SK-N-MC (cell line): ENCODE data around the gene NUBPL.
"Not testable (repeated sequence)": the region's sequence is repeated elsewhere in the genome, so short reads cannot be mapped to it uniquely, and the experiment has no call there.

ENCODE experiments used
- DNase-seq: peaks from one replicate; pipeline ENCODE4 v3.0.0-alpha.2; 2011; ENCODE audit warnings: low read depth, low spot score
- H3K27ac ChIP-seq: fragments of 200-600 bp; sonication (generic); 2 replicates; pipeline ENCODE4 v1.5.1; 2016; ENCODE audit warnings: mixed run types
- H3K36me3 ChIP-seq: fragments of 200-600 bp; sonication (generic); 2 replicates; pipeline ENCODE4 v1.6.1; 2017; ENCODE audit warnings: antibody characterized with exemption, low read length, mixed read lengths; ENCODE audit not compliant: insufficient read depth
- H3K4me3 ChIP-seq: fragments of 200-600 bp; sonication (generic); 2 replicates; pipeline ENCODE4 v1.5.1; 2016
- H3K9ac ChIP-seq: fragments of 200-600 bp; sonication (generic); 2 replicates; pipeline ENCODE4 v1.8.0; 2017; ENCODE audit warnings: mixed run types, mixed read lengths; ENCODE audit not compliant: insufficient read length
- H3K9me3 ChIP-seq: fragments of 200-600 bp; sonication (generic); 2 replicates; pipeline ENCODE4 v1.6.1; 2017; ENCODE audit warnings: low read depth, mild to moderate bottlenecking, antibody characterized with exemption, low read length, moderate library complexity, mixed read lengths
- EZH2 ChIP-seq: fragments of 200-600 bp; sonication (generic); IDR thresholded peaks from one replicate; pipeline ENCODE4 v1.6.1; 2017; ENCODE audit warnings: antibody characterized with exemption
- FOXP2 ChIP-seq: optimal IDR thresholded peaks from 2 replicates; pipeline ENCODE3; 2011; ENCODE audit warnings: mild to moderate bottlenecking, moderate library complexity; ENCODE audit not compliant: insufficient read depth; ENCODE audit errors: extremely low read length, control extremely low read depth
- POLR2AphosphoS5 ChIP-seq: IDR thresholded peaks from 2 replicates; pipeline ENCODE4 v1.6.1; 2012; ENCODE audit warnings: mild to moderate bottlenecking, low read depth, low read length, borderline replicate concordance

Gene NUBPL

GRCh38 chr14:31867570-31867969, 306.4 kb downstream of the NUBPL start:
- Histone ChIP-seq H3K9ac (no peak overlapping the region), H3K4me3 (no peak overlapping the region), H3K27ac (no peak overlapping the region), H3K36me3 (no peaks in the 10 kb centered on the region), H3K9me3 (no peaks in the 10 kb centered on the region)
- DNase-seq = no peak
- no peak for TF ChIP-seq FOXP2
- TF ChIP-seq EZH2 = no peak
- no peak for TF ChIP-seq POLR2AphosphoS5

- not testable (repeated sequence) for H3K27ac ChIP-seq, H3K9ac ChIP-seq, H3K36me3 ChIP-seq, DNase-seq, H3K4me3 ChIP-seq, H3K9me3 ChIP-seq
These were observed 306.9 kb downstream of the NUBPL start for GRCh38 chr14:31868096-31868495.

DNA sequence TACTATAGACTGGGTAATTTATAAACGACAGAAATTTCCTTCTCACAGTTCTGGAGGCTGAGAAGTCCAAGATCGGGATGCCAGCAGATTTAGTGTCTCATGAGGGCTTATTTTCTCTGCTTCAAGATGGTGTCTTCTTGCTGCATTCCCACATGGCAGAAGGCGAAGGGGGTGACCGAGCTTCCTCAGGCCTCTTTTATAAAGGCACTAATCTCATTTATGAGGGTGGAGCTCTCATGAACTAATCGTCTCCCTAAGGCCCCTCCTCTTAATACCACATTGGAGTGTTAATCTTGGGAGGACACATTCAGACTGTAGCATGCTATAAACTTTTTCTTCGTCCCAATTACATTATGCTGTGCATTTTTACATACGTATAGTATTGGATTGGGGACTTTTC, 315.5 kb downstream of the NUBPL start:
- no peaks in the 10 kb centered on the region for H3K9me3 ChIP-seq
- no peak for DNase-seq
- H3K27ac ChIP-seq = peak overlapping the region; percentile 60; the same call in 1 of the 2 replicates
- TF ChIP-seq EZH2 (no peak), POLR2AphosphoS5 (no peak), FOXP2 (no peak)
- H3K4me3 ChIP-seq = peak overlapping the region; percentile 68
- H3K36me3 ChIP-seq = no peaks in the 10 kb centered on the region
- H3K9ac ChIP-seq = no peak overlapping the region

DNA sequence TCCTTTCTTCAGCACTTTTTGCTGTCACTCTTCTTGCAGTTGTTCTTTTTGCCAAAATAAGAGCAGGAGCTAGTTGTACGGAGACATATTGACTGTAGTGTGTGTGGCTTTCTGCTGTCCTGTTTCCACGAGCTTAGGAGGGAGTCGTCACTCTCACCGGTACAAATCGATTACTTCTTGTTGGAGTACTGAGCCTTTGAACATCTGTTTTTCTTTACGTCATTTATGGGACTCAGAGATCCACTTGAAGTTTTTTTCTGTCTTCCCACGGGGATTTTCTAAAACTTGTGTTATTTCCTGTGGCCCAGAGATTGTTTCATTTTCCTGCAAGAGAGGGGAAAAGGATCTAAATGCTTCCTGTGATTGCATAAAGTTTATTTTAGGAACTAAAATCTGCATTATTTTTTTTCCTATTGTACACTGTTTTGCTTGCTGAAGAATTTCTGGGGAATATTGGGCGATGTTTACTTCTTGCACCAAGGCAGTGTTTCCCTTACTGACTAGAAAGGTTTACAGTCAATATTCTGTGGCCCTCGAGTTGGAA, 316.1 kb downstream of the NUBPL start:
- peak overlapping the region; percentile 60 for H3K27ac ChIP-seq
- peak; percentile 52 for DNase-seq
- no peaks in the 10 kb centered on the region for H3K36me3 ChIP-seq
- TF ChIP-seq EZH2 = no peak
- no peak for TF ChIP-seq FOXP2
- TF ChIP-seq POLR2AphosphoS5 = no peak
- H3K4me3 ChIP-seq = peak overlapping the region; percentile 68
- peak overlapping the region; percentile 50 for H3K9ac ChIP-seq
- no peaks in the 10 kb centered on the region for H3K9me3 ChIP-seq

DNA sequence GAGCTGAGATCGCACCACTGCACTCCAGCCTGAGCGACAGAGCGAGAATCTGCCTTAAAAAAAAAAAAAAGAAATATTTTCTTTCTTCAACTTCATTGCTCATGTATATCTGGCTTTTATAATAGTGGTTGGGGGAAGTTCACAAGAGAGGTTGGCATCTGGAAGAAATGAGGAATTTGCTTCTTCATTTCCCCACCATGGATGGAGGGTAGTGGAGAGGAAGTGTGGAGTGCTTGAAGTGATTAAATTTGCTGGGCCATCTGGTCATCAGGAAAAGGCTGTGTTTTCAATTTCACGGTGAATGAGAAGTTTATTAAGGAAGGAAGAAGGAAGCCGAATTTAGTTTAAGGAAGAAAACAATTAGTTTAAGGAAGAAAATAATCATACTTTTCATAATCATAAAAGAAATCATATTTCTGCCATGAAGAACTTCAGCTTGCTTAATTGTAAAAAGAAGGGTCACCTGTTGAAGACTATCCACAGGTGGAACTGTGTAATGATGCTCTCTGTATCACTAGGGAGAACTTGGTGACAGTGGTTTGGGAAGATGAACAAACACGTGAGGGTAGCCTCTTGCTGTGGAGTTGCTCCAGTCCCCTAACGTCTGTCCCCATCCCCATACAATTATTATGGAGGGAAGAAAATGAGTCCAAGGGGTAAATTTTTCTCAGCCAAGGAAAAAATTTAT, 318.6 kb downstream of the NUBPL start:
- no peak overlapping the region for H3K9ac ChIP-seq
- TF ChIP-seq FOXP2 (no peak), POLR2AphosphoS5 (no peak), EZH2 (no peak)
- no peaks in the 10 kb centered on the region for H3K9me3 ChIP-seq
- H3K36me3 ChIP-seq = no peaks in the 10 kb centered on the region
- H3K4me3 ChIP-seq = no peak overlapping the region
- DNase-seq = no peak
- no peak overlapping the region for H3K27ac ChIP-seq

DNA sequence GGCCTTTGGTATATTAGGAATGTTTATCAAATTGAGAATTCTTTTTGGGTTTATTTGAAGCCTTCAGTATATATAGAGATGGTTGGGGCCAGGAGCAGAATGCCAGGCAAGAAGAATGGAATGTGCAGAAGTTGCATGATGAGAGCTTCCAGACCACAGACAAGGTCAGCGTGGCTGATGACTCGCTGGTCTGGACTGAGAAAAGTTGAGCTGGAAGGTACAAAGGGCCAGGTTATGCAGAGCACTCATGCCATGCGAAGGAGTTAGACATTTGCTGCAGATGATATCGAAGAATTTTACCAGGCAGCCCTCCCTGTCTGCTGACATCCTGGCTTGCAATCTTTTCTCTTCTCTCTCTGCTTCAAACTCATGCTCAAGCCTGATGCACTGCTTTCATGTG, 319.7 kb downstream of the NUBPL start:
- no peak for DNase-seq
- no peak for TF ChIP-seq POLR2AphosphoS5
- TF ChIP-seq FOXP2 = no peak
- no peak for TF ChIP-seq EZH2
- no peak overlapping the region for H3K27ac ChIP-seq

GRCh38 chr14:31881531-31882310, 320.5 kb downstream of the NUBPL start:
- H3K4me3 ChIP-seq = no peak overlapping the region
- H3K36me3 ChIP-seq = no peaks in the 10 kb centered on the region
- no peak for TF ChIP-seq FOXP2
- no peak for TF ChIP-seq POLR2AphosphoS5
- TF ChIP-seq EZH2 = no peak
- no peak for DNase-seq
- H3K27ac ChIP-seq = no peak overlapping the region
- H3K9ac ChIP-seq = no peak overlapping the region
- no peaks in the 10 kb centered on the region for H3K9me3 ChIP-seq

More for the DNA sequence above, 319.7 kb downstream of the NUBPL start:
- no peaks in the 10 kb centered on the region for H3K9me3 ChIP-seq
- no peak overlapping the region for H3K4me3 ChIP-seq
- H3K36me3 ChIP-seq = no peaks in the 10 kb centered on the region
- no peak overlapping the region for H3K9ac ChIP-seq

DNA sequence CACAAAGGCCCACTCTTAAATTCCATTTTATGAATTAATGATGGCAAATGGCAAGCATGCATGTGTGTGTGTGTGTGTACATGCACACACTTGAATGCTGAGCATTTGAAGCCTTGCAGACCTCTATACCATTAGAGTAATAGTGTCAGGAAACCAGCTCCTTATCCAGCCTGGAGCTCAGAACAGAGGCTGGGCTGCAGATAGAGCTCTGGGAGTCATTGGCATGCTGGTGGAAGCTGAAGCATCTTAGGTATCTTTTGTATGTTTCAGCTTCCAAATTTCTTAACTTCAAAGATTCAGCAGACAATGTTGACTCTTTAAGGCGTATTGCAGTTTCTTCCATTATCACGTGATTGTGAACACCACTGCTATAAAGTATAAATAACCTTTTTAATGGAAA, 323.0 kb downstream of the NUBPL start:
- no peak overlapping the region for H3K9ac ChIP-seq
- no peak overlapping the region for H3K4me3 ChIP-seq
- TF ChIP-seq POLR2AphosphoS5 (no peak), FOXP2 (no peak), EZH2 (no peak)
- no peaks in the 10 kb centered on the region for H3K9me3 ChIP-seq
- H3K36me3 ChIP-seq = no peaks in the 10 kb centered on the region
- no peak for DNase-seq
- H3K27ac ChIP-seq = no peak overlapping the region
